ENCODE data around the gene FIP1L1. TPM values are rescaled to one million over a fixed set of nuclear protein-coding genes. Genes with fewer than 3 reads are reported as not detected.

FIP1L1 gene
- total RNA-seq, 1 donor = 87.2 TPM

- DNase-seq (ENCODE audit: low read depth) = peak; percentile 28
- TF ChIP-seq CTCF (IDR thresholded peaks at IDR 0.05; ENCODE audit: insufficient read depth, low read depth, low read length) = no peak
- H3K4me3 ChIP-seq (ENCODE audit: low read depth, low read length) = no peak overlapping the region
Observed at GRCh38 chr4:53507671-53508286, 130.3 kb downstream of the FIP1L1 start.

- no peak overlapping the region for H3K4me3 ChIP-seq (ENCODE audit: low read depth, low read length)
- peak; percentile 80 for DNase-seq (ENCODE audit: low read depth)
- TF ChIP-seq CTCF (IDR thresholded peaks at IDR 0.05; ENCODE audit: insufficient read depth, low read depth, low read length) = peak; percentile 9
Observed at GRCh38 chr4:53508446-53508845, 131.0 kb downstream of the FIP1L1 start.

GRCh38 chr4:53510321-53510720 lies 132.9 kb downstream of the FIP1L1 start:
- no peak overlapping the region for H3K4me3 ChIP-seq (ENCODE audit: low read depth, low read length)
- peak; percentile 31 for DNase-seq (ENCODE audit: low read depth)
- no peak for TF ChIP-seq CTCF (IDR thresholded peaks at IDR 0.05; ENCODE audit: insufficient read depth, low read depth, low read length)

Other genes with a start within 250 kb of the FIP1L1 start
- 33.2 and 35.4 TPM in 2 replicates for gene SCFD2, start 11.6 kb upstream of the FIP1L1 start, total RNA-seq
- gene LNX1, start 213.8 kb downstream of the FIP1L1 start, total RNA-seq = 0.43 and 1.3 TPM in 2 replicates